ENCODE data around the gene KCNN4.

Gene KCNN4

GRCh38 chr19:43782311-43782660 is 1.5 kb upstream of the KCNN4 start:
- no peak overlapping the region for H3K27ac ChIP-seq
- no peak for TF ChIP-seq CTCF (conservative IDR thresholded peaks at IDR 0.05)

- no peak overlapping the region for H3K27ac ChIP-seq
Measured at GRCh38 chr19:43781630-43782310, 997 bp upstream of the KCNN4 start.

DNA sequence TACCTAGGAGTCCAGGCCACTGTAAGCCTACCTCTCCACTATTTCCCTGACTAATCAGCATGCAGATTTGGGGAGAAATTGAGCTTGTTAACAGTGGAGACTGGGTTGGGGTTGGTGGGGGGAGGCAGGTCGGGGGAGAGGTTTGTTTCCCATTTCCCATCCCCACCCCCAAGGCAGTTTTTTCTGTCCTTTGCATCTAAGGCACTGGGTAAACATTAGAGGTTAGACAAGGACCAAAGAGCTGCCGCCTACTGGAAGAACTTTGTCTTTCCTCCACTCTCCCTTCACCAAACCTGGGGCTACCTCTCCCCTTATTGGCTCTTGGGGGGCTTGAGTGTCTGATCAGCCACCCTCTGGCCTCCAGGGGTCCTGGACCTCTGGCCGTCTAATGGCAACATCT is 953 bp downstream of the KCNN4 start:
- H3K27ac ChIP-seq = no peak overlapping the region
- 0 out of 2 replicates have a peak, but pooled peaks have one; percentile 8 for TF ChIP-seq CTCF (conservative IDR thresholded peaks at IDR 0.05)

More at GRCh38 chr19:43781630-43782310, 997 bp upstream of the KCNN4 start:
- no peak for TF ChIP-seq CTCF (conservative IDR thresholded peaks at IDR 0.05)

DNA sequence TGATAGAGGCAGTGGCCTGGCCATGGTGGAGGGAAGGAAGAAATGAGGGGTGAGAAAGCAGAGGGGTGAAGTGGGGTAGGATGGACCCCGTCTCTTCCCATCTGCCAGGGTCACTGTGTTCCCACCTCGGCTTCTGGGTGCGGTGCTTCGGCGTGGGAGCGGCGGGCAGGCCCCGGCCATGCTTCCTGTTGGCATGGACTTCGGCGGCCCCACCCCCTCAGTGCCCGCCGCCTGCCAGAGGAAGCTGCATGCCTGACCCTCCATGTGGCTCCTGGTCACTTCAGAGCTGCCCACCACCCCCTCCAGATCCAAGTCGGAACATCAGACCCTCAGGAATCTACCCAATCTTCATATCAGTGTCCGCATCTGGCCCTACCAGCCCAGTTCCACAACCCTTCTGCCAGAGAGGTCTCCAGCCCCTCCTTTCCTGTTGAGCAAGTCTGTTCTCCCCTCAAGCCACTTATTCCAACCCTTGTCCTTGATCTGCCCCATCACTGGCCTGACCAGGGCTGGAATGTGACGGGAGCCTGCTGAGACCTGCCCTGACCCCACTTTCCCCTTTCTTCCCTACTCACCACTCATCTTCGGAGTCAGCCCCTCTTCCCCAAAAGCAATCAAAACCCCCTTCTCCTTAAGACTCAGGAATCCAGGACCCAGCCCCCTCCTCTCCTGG is 1.5 kb downstream of the KCNN4 start:
- no peak for TF ChIP-seq CTCF (conservative IDR thresholded peaks at IDR 0.05)
- no peak overlapping the region for H3K27ac ChIP-seq

DNA sequence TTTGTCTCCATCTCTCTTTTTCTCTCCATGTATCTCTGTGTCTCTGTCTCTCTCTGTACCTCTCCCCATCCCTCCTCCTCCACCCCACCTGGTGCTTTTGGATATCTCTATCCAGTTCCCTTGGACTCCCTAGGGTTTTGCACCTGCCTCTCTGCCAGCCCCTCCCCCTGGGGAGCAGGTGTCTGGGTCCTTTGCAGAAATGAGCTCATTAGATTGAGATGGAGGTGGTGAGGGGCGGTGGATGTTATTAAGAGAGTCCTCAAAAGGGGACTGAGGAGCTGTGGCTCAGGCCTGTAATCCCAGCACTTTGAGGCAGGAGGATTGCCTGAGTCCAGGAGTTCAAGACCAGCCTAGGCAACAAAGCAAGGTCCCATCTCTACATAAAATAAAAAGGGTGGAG is 2.1 kb downstream of the KCNN4 start:
- no peak for TF ChIP-seq CTCF (conservative IDR thresholded peaks at IDR 0.05)
- no peak overlapping the region for H3K27ac ChIP-seq

- no peak overlapping the region for H3K27ac ChIP-seq
- no peak for TF ChIP-seq CTCF (conservative IDR thresholded peaks at IDR 0.05)
Measured at GRCh38 chr19:43777163-43777695, 3.5 kb downstream of the KCNN4 start.

- no peak for TF ChIP-seq CTCF (conservative IDR thresholded peaks at IDR 0.05)
- no peak overlapping the region for H3K27ac ChIP-seq
Measured at GRCh38 chr19:43776286-43776685, 4.5 kb downstream of the KCNN4 start.
